Measurements from ENCODE around the gene SIDT2.
A peak's percentile ranks its signal among the peaks of the same experiment; 100 is the strongest.

SIDT2 gene

DNA sequence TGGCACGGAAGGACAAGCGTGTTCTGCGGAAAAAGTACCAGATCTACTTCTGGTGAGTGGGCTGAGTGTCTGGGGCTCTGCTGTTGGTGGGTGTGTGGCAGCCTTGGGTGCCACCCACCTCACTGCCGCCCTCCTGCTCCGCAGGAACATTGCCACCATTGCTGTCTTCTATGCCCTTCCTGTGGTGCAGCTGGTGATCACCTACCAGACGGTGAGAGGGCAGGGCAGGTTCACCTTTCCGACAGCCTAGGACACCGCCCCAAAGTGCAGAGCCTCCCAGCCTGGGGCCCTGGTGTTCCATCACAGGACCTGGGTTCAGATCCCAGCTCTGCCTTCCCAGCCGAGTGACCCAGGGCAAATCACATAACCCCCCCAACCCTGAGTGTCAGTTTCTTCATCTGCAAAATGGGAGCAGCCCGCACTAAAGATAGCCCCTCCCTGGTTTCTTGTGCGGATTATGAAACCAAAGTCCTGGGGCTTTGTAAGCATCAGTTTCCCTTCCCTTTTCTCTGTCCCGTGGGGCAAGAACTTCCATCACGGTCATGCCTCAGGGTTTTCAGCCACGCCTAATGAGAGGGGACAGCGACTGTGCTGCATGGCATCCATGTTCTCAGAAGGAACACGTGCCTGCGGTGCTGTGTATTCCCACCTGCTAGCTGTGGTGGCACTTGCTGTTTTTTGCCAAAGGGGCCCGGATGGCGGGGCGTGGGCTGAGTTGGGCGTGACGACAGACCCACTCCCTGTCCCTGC lies 10.8 kb downstream of the SIDT2 start:
- DNase-seq (ENCODE audit: low read depth), result no peak

- DNase-seq (ENCODE audit: low read depth), result no peak
Observed at GRCh38 chr11:117189941-117190544, 11.5 kb downstream of the SIDT2 start.

DNA sequence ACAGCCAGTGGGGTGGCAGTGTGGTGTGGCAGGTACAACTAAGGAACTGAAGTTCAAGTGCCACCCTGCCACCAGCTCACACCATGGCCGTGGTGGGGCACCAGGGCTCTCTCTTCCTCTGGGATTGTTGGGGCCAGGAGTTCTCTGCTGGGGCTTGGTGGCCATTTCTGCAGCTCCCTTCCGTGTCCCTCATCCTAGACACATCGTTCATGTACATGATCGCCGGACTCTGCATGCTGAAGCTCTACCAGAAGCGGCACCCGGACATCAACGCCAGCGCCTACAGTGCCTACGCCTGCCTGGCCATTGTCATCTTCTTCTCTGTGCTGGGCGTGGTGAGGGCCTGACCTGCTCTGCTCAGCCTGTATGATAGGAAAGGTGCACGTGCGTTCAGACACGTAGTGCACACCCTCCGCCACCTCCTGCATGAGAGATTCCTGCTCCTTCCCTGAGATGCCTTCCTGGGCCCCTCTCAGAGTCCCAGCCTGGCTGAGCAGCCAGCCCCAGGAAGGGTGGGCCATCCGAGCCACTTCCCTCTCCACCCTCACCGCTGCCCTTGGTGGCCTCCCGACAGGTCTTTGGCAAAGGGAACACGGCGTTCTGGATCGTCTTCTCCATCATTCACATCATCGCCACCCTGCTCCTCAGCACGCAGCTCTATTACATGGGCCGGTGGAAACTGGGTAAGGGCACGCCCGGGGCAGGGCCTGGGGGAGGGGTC lies 13.3 kb downstream of the SIDT2 start:
- no peak for DNase-seq (ENCODE audit: low read depth)

GRCh38 chr11:117192401-117192875 lies 13.9 kb downstream of the SIDT2 start:
- DNase-seq (ENCODE audit: low read depth), result no peak

GRCh38 chr11:117193130-117194020 lies 14.8 kb downstream of the SIDT2 start:
- no peak for DNase-seq (ENCODE audit: low read depth)

GRCh38 chr11:117194267-117194666 lies 15.7 kb downstream of the SIDT2 start:
- no peak for DNase-seq (ENCODE audit: low read depth)

DNA sequence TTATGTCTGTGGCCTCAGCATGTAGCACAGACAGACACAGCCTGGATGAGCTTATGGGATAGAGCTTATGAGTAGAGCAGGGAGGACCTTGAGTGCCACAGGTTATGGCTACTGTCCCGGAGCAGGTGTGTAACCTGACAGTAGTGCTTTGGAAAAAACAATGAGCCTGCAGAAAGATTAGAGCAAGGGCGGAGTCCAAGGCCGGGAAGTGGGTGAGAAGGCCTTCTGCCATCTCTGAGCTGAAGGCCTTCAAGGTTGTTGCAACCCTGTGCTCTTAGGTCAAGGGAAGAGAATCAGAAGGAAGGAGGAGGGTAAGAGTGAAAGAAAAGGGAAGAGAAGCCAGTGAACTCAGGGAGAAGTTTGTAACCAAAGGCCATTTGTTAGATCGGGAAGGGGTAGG lies 16.7 kb downstream of the SIDT2 start:
- DNase-seq (ENCODE audit: low read depth), result no peak

- DNase-seq (ENCODE audit: low read depth), result no peak
Observed at GRCh38 chr11:117195761-117196160, 17.2 kb downstream of the SIDT2 start.

- no peak for DNase-seq (ENCODE audit: low read depth)
Observed at GRCh38 chr11:117197006-117197405, 18.5 kb downstream of the SIDT2 start.

DNA sequence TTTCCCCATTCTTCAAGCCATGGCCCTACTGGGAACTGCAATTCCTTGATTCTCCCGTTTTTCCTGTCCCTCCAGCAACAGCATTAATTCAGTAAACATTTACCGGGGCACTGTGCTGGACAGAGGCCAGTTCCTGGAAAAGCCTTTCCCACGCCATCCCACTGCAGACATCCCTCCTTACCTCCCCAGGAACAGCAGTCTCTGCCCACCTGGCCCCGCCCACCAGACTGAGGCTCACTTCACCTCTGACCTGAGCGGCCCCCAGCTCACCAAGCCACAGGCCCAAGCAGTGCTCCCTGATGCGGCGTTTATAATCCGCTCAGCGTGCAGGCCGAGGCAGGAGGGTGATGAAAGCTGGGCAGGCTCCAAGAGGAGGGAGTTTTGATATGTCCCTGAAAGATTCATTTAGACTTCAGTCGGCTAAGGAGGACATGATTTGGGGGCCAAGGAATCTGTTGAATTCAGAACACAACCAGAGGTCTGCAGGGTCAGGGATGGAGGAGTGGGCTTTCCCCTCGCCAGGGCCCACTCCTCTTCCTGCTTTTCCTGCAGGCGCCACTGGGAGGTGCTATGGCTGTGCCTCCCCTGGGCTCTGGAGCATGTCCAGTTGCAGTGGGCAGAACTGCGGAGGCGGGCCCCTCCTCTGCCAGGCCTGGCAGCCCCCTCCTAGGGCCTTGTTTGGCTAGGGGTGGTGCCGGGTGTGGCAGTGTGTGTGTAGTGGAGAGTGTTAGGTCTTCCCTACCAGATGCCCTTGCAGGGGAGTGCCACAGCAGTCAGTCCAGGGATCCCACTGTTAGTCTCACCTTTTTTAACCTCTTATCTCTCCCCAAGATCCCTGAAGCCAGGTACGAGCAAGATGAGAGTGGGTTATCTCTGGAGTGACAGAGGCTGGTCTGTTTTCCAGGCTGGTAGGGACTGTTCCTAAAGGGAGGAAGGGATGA lies 19.2 kb downstream of the SIDT2 start:
- DNase-seq (ENCODE audit: low read depth), result no peak

DNA sequence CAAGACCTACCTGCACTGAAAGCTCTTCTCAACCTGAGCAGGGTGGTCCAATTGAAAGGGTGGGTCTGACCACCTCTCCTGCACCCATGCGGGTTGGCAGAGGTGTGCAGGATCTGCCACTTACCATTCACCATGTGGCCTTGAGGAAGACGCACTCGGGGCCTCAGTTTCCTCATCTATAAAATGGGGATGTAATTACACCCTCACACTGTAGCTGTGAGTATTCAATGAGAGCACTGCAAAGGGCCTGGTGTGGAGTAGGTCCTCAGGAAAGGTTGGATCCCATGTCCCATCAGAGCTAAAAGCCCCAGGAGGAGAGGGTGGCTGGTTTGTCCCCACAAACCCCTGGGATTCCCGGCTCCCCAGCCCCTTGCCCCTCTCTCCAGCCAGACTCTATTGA lies 20.1 kb downstream of the SIDT2 start:
- DNase-seq (ENCODE audit: low read depth), result no peak

- DNase-seq (ENCODE audit: low read depth), result peak; percentile 90
Observed at GRCh38 chr11:117199053-117199915, 20.7 kb downstream of the SIDT2 start, which contains the start of gene TAGLN. TSS of gene TAGLN (plus strand) at chr11:117199370. CDS start at chr11:117203014, 3,644 bp downstream.

GRCh38 chr11:117199916-117200812 lies 21.6 kb downstream of the SIDT2 start:
- DNase-seq (ENCODE audit: low read depth), result no peak

DNA sequence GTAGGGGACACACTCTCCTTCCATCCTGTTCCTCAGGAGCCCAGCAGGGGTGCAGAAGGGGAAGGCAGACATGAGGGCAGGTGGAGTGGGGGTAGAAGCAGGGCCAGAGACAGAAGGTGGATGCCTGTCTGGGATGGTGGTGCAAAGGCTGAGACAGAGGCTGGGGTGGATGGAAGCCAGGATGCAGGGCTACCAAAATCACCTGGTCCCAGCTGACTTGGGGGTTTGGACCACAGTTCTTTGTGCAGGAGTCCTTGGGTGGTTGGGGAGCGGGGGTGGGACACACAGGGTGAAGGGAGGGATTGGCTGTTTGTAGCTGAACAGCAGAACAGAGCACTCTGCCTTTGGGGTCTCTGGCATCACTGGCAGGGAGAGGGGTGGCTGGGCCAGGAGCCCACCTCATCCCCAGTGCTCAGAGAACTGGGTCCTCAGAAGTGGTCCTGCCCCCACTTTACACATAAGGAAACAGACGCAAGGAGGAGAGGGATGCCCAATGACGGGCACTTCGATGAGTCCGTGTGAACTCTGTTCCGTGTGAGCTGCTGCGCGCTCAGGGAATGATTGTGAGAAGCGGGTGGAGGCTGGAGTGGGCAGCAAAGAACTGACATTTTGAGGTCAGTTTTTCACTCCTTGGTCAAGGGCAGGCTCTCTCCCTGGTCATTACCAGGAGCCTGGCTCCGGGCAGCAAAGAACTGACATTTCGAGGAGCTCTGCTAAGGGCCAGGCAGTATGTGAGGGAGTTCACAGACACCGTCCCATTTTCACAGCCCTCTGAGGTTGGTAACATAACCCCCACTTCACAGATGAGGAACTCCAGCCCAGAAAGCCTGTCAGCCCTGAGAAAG lies 22.5 kb downstream of the SIDT2 start:
- no peak for DNase-seq (ENCODE audit: low read depth)

DNA sequence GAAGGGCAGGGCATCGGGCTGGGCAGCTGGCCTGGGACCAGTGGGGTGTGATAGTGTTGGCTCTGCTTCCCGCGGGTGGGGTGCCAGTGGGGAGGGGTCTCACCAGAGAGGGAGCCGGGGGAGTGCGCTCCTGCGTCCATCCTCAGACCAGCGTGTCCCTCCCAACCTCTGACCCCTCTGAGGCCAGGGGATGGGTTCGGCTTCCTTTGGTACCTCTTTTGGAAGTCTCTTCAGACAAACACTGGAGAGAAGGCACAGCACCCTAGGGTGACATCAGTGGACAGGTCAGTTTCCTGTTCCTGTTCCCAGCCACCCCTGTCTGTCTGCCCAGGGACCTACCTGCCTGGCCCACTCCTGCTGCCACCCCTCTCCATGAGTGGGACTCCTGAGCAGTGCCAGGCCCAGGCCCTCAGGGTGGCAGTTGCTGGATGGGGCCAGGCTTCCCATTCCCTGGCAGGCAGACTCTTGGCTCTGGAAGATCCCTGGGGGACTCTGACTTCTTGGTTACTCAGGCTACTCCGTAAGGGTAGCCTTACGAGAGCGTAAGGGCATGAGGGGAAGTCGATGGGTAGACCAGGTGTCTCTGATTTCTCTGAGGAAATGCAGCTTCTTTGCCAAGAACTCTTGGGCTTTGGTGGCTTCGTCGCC lies 23.2 kb downstream of the SIDT2 start:
- no peak for DNase-seq (ENCODE audit: low read depth)

DNA sequence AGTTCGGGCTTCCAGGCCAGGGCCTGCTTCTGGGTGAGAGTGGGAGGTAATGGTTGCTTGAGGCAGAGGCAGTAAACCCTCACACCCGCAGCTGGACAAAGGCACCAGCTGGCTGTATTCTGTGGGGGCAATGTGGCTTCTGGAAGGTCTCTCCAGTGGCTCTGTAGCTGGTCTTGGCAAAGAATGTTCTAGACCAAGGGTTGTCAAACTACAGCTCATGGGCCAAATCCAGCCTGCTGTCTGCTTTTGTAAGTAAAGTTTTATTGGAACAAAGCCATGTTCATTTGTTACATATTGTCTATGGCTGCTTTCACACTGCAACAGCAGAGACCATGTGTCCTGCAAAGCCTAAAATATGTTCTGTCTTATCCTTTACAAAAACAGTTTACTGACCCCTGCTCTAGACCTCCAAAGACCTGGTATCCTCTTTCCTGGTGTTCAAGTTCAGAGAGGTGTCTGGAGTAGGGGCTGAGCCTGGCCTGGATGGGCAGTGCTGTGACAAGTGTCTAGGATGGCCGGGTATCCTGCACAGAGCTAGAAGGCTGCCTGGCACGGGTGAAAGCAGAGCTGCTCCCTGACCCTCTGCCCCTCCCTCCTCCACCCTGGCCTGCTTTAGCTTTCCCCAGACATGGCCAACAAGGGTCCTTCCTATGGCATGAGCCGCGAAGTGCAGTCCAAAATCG lies 24.0 kb downstream of the SIDT2 start:
- DNase-seq (ENCODE audit: low read depth), result no peak

- no peak for DNase-seq (ENCODE audit: low read depth)
Observed at GRCh38 chr11:117203069-117203407, 24.5 kb downstream of the SIDT2 start.
